Stimulated activated CD4-positive, alpha-beta T cell treated with anti-CD3 and anti-CD28 coated beads, Interleukin-4, amount 100 ng/mL, for 48 hours (primary cell): Measurements from ENCODE around the gene TENM3.

Experiments
- DNase-seq, 2 donors: peaks; one replicate each; pipeline ENCODE4 v3.0.0-alpha.2; 2020; ENCODE audit warnings: low read depth in 2 of 2

TENM3 gene

DNA sequence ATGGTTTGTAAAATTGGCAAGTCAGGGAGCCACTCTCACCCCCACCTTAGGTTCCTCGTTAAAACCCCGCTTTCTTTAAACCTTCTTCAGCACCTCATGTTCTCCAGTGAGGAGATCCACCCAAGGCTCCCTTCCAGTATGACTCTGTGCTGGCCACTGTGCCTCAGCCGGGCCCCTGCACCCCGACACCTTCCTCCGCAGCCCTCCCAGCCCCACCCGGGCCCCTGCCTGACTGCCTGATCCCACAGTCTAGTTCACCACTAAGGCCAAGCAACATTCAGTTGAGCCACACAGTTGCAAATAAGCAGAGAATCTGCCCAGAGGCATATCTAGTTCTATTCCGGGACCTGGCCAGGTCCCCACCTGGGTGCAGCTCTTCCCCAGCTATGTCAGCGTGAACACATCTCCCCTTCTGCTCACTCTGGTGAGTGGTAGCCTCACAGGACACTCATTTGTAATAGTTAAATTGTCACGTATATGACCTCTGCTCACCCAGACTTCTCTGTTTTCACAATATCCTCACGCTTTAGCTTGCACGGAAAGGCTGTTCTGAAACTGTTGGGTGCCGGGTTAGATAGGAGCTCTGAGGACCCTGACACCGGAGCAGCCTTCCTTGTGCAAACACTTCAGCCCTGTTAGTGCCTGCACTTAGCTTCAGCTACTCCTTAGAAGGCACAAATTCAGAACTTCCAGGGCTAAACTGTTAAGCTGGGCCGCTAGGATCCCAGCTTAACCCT lies 527.2 kb downstream of the TENM3 start:
- DNase-seq: no peak

- no peak for DNase-seq
These were observed 527.9 kb downstream of the TENM3 start for GRCh38 chr4:182770996-182771514.

DNA sequence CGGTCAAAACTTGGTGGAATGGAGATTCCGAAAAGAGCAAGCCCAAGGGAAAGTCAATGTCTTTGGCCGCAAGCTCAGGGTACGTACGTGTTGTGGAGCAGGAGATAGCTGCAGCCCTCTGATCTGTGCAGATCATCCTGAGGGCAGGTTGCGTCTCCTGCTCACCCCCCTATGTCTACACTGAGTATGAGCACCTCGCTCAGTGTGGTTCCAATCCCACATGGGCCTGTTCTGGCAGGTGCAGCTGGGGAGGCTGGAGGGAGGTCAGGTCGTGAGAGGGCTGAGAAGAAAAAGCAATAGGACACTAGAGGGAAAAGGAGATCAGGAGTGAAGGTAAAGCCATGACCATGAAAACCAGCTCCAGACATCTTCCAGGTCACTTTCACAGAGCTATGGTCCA lies 531.9 kb downstream of the TENM3 start:
- DNase-seq: no peak

GRCh38 chr4:182776376-182777105 lies 533.3 kb downstream of the TENM3 start:
- DNase-seq: no peak

DNA sequence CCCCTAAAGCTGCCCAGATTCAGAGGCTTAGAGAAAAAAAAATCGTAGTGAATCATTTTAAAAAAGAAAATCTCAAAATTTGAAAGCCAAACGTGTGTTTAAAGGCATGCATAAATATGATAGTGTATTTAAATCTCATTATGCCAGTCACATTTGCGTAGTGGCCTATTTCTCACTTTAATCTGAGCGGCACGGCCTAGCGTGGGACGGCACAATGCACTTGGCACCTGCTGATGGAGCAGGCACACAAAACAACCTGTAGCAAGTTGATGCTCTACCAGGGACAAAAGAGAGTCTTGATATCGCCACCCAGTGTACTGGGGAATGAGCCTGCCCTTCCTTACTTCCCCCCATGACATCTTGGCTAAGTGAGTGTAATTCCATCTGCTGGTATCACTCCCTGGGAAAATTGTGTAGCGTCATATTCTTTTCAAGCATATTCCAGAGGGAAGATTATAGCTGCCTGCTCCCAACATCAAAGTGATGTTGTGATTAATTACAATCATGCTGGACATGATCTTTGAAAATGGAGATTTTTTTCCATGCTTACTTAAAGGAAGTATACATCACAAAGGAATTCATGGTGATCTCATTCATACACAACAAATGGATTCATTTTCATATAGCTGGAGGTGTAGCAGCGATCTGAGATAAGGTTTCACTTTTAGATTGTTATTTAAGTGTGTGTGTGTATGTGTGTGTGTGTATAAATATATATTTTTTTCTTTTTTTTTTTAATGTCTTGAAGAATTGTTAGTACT lies 535.2 kb downstream of the TENM3 start:
- DNase-seq: no peak

DNA sequence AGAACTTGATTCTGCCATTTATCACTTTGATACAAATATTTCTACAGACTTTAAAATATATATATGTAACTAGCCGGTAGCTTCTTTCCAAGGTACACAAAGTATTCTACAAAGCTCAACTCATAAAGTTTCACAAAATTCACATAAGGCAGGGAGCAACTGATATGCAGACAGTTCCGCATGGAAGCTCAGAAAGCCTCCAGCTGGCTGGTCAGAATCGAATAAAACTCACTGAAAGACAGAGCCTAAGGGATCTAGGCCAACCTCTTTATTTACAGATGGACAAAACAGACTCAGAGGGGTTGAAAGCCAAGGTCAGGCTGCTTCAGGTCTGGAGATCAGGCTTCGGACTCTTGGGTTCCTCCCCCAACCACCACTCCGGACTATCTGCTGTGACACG lies 543.8 kb downstream of the TENM3 start:
- no peak for DNase-seq

DNA sequence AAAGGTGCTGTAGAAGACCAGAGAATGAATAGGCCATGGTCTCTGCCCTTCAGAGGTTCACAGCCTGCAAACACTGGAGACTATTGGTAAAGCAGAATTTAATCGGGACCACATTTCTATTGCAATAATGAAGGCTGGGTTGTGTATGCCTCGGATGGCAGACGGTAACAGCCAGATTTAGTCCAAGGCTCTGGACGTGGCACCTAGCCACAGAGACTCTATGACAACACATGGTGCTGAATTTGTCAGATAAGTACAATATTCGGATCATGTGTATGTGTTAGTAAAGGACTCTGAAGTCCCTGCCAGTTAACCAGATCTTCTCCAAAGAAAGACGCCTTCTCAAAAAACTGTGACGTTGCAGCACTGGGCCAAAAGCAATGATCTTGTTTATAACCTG lies 545.0 kb downstream of the TENM3 start:
- no peak for DNase-seq

- no peak for DNase-seq
These were observed 546.3 kb downstream of the TENM3 start for GRCh38 chr4:182789529-182789928.

- DNase-seq: no peak
These were observed 552.4 kb downstream of the TENM3 start for GRCh38 chr4:182795446-182796238.

DNA sequence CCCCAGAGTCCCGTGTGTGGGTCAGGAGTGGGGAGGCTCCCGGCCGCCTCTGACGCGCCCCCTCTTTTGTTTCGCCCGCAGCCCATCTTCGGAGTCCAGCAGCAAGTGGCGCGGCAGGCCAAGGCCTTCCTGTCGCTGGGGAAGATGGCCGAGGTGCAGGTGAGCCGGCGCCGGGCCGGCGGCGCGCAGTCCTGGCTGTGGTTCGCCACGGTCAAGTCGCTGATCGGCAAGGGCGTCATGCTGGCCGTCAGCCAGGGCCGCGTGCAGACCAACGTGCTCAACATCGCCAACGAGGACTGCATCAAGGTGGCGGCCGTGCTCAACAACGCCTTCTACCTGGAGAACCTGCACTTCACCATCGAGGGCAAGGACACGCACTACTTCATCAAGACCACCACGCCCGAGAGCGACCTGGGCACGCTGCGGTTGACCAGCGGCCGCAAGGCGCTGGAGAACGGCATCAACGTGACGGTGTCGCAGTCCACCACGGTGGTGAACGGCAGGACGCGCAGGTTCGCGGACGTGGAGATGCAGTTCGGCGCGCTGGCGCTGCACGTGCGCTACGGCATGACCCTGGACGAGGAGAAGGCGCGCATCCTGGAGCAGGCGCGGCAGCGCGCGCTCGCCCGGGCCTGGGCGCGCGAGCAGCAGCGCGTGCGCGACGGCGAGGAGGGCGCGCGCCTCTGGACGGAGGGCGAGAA lies 556.5 kb downstream of the TENM3 start:
- no peak for DNase-seq

- DNase-seq: no peak
These were observed 557.0 kb downstream of the TENM3 start for GRCh38 chr4:182800216-182800515.

- DNase-seq: no peak
These were observed 558.4 kb downstream of the TENM3 start for GRCh38 chr4:182801636-182802035.

DNA sequence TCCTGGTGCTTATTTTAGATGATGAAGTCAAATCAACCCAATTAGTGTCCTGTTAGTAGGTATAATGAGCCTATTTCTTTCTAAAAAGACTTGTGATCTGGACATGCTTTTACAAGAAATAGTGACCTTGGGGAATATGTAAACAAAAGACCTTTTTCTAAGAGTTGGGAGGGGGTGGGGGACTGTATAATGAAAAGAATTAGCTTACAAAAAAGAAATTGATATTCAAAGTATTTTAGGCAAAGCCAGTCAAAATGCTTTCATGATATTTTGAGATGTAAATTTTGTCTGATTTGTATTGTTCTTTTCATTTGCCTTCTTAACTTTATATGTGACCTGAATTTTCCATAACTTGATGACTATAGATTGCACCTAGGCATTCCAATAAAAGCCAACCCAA lies 559.4 kb downstream of the TENM3 start:
- DNase-seq: no peak

GRCh38 chr4:182803235-182803634 lies 560.0 kb downstream of the TENM3 start:
- DNase-seq: no peak

DNA sequence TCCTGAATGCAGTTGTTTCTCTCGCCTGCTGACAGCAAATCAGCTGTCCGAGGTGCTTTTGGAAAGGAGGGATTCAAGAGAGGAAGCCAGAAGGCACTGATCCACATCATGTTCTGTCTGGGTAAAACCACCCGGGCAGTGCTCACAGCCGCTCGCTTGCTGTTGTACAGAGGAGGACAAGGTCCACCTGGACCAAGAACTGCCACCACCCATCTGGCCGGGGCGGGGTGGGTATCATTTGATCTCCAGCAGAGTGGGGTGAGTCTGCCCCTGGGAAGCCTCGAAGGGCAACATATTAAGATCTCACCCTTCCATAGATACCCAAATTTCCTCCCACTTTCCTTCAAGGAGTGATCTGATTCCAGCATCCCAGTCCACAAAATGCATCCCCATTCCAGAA lies 560.9 kb downstream of the TENM3 start:
- no peak for DNase-seq

DNA sequence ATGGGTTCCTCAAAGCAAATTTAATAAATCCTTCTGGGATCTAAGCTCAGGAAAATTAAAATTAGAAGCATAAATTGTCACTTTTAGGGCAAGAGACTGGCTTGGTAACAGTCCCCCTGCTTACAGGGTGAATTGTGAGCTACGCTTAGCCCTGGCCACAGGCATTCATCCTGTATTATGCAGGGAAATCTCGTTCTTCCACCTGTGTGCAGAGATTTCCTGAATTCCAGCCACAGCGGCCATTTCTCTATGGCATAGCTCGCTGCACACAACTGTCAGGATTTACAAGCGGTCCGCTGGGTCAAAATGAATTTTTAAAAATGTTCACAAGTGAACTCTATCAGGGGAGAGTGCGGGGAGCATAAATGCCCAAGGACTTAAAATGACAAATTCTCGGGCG lies 562.1 kb downstream of the TENM3 start:
- no peak for DNase-seq

DNA sequence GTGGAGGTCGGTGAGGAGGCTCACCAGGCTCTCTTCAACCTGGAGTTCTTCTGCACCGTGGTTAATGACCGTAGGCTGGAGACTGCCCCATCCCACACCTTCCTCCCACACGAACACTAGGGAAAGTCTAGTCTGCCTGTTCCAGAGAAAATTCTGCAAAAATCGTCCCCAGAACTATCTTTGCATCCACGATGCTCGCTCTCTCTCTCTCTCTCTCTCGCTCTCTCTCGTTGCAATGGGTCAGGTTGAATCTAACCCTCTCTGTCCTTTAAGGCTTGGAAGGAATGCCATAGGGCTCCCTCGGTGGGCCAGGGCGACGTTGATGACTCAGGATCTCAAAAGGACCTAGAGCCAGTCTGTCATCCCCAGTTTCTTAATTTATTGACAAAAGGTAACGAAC lies 562.5 kb downstream of the TENM3 start:
- no peak for DNase-seq

GRCh38 chr4:182806259-182807252 lies 563.4 kb downstream of the TENM3 start:
- DNase-seq: peak; percentile 56 to 69

DNA sequence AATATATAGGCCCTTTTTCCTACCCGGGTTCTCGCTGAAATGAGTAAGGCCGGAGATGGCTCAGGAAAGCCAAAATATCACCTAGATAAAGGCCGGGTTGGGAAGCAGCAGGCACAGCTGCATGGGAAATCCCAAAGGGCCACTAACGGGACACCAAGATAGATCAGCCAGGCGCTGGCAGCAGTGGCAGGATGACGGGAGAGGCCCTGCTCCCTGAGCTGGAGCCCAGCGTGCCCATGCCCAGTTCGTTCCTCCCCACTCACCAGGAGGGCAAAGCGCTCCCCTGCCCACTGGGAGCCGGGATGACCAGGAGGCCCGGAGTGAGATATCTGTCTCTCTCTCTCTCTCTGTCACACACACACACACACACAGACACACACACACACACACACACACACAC lies 564.1 kb downstream of the TENM3 start:
- DNase-seq: no peak
